ENCODE data around the gene FOLR3.
"Not testable (repeated sequence)": the region's sequence is repeated elsewhere in the genome, so short reads cannot be mapped to it uniquely, and the experiment has no call there.

DNA sequence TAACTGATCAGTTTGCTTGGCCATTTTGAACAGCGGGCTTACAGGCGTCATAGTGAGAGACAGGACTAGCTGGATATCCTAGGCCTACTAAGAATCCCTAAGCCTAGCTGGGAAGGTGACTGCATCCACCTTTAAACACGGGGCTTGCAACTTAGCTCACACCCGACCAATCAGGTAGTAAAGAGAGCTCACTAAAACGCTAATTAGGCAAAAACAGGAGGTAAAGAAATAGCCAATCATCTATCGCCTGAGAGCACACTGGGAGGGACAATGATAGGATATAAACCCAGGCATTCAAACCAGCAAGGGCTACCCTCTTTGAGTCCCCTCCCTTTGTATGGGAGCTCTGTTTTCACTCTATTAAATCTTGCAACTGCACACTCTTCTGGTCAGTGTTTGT, 18.3 kb downstream of the FOLR3 start:
- TF ChIP-seq, protein P1, sequence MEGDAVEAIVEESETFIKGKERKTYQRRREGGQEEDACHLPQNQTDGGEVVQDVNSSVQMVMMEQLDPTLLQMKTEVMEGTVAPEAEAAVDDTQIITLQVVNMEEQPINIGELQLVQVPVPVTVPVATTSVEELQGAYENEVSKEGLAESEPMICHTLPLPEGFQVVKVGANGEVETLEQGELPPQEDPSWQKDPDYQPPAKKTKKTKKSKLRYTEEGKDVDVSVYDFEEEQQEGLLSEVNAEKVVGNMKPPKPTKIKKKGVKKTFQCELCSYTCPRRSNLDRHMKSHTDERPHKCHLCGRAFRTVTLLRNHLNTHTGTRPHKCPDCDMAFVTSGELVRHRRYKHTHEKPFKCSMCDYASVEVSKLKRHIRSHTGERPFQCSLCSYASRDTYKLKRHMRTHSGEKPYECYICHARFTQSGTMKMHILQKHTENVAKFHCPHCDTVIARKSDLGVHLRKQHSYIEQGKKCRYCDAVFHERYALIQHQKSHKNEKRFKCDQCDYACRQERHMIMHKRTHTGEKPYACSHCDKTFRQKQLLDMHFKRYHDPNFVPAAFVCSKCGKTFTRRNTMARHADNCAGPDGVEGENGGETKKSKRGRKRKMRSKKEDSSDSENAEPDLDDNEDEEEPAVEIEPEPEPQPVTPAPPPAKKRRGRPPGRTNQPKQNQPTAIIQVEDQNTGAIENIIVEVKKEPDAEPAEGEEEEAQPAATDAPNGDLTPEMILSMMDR (conservative IDR thresholded peaks at IDR 0.05; ENCODE audit: low read depth, low read length) = not testable (repeated sequence)
- not testable (repeated sequence) for TF ChIP-seq BHLHE40 (IDR thresholded peaks at IDR 0.05; ENCODE audit: low read depth, low read length); POLR2A (IDR thresholded peaks at IDR 0.05; ENCODE audit: low read depth, low read length); CEBPB (IDR thresholded peaks at IDR 0.05; ENCODE audit: low read depth, low read length); SMC3 (IDR thresholded peaks at IDR 0.05; ENCODE audit: low read depth, low read length); MAFK (IDR thresholded peaks at IDR 0.05; ENCODE audit: low read depth, low read length); RFX5 (IDR thresholded peaks at IDR 0.05; ENCODE audit: low read depth, low read length); MXI1 (IDR thresholded peaks at IDR 0.05; ENCODE audit: borderline replicate concordance, low read depth, low read length); MAZ (IDR thresholded peaks at IDR 0.05; ENCODE audit: borderline replicate concordance, low read depth, low read length); RCOR1 (IDR thresholded peaks at IDR 0.05; ENCODE audit: insufficient replicate concordance, low read length); FOS (IDR thresholded peaks at IDR 0.05; ENCODE audit: low read depth, low read length); NFE2L2 (IDR thresholded peaks at IDR 0.05; ENCODE audit: low read depth, low read length); CHD1 (IDR thresholded peaks at IDR 0.05; ENCODE audit: low read depth, low read length)

Data from IMR-90 (cell line).